DOHH2 (cell line): ENCODE results near the gene SLC39A1.
A peak's percentile ranks its signal among the peaks of the same experiment; 100 is the strongest.

Source experiments
- CTCF ChIP-seq: fragments of 200-600 bp; sonication (generic); IDR thresholded peaks from one replicate; pipeline ENCODE4 v1.5.1; 2014; ENCODE audit warnings: antibody characterized with exemption, mild to moderate bottlenecking, low read depth, low read length; ENCODE audit not compliant: poor library complexity, severe bottlenecking
- EZH2phosphoT487 ChIP-seq: fragments of 200-600 bp; sonication (generic); IDR thresholded peaks from 2 replicates; pipeline ENCODE4 v1.6.1; 2017; ENCODE audit warnings: borderline replicate concordance, mild to moderate bottlenecking, antibody characterized with exemption, low read length, moderate library complexity, mixed read lengths

GRCh38 chr1:153976819-153977249, 13.5 kb upstream of the SLC39A1 start:
- TF ChIP-seq CTCF (peak; percentile 1), EZH2phosphoT487 (no peak)
